Right lobe of liver (tissue), 4 donors: ENCODE results near the gene STAB1.

Experiments
- POLR2A ChIP-seq: fragments of 450-650 bp; IDR thresholded peaks from one replicate; pipeline ENCODE4 v1.6.1; 2017; ENCODE audit warnings: antibody characterized with exemption, mild to moderate bottlenecking
- TF ChIP-seq, protein P1 (sequence below), 4 donors: fragments of 200-600 bp in 3 of 4; fragments of 450-650 bp in 1 of 4; IDR thresholded peaks; one replicate each; pipeline versions ENCODE4 v1.5.1 to v1.8.0; 2016 to 2022; ENCODE audit warnings: antibody characterized with exemption in 4 of 4, mild to moderate bottlenecking in 2 of 4
- donor health status: DM: no; HTN: no; CAD: no.
- donor health status: DM: no; HTN: no; CAD: no.
- donor health status: DM: no; HTN: yes; CAD: no.

DNA sequence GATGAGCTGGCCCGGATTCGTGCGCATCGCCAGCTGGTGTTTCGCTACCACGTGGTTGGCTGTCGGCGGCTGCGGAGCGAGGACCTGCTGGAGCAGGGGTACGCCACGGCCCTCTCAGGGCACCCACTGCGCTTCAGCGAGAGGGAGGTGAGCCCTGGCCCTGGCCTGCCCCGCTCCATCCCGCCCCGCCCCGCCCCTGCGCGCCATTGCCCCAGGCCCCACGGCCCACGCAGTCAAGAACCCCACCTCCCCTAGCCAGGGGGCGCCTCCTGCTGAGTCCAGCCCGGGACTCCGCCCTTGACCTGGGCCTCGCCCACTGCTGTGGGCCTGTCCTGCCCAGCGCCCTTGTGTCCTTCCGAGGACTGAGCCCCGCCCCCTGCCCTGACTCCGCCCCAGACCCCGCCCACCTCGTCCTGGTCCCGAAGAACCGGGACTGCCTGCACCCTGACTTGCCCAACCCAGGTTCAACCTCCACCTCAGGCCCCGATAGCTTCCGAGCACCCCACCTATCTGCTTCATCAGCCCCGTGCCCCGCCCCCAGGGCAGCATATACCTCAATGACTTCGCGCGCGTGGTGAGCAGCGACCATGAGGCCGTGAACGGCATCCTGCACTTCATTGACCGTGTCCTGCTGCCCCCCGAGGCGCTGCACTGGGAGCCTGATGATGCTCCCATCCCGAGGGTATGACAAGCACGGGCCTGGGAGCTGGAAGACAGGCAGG lies 23.7 kb downstream of the STAB1 start:
- no peak for TF ChIP-seq POLR2A
- TF ChIP-seq, protein P1, sequence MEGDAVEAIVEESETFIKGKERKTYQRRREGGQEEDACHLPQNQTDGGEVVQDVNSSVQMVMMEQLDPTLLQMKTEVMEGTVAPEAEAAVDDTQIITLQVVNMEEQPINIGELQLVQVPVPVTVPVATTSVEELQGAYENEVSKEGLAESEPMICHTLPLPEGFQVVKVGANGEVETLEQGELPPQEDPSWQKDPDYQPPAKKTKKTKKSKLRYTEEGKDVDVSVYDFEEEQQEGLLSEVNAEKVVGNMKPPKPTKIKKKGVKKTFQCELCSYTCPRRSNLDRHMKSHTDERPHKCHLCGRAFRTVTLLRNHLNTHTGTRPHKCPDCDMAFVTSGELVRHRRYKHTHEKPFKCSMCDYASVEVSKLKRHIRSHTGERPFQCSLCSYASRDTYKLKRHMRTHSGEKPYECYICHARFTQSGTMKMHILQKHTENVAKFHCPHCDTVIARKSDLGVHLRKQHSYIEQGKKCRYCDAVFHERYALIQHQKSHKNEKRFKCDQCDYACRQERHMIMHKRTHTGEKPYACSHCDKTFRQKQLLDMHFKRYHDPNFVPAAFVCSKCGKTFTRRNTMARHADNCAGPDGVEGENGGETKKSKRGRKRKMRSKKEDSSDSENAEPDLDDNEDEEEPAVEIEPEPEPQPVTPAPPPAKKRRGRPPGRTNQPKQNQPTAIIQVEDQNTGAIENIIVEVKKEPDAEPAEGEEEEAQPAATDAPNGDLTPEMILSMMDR (IDR thresholded peaks at IDR 0.05) = no peak
